ENCODE data around the gene MAP2K5. TPM values are rescaled to one million over a fixed set of nuclear protein-coding genes. Genes with fewer than 3 reads are reported as not detected.
A peak's percentile ranks its signal among the peaks of the same experiment; 100 is the strongest.

MAP2K5 gene
- total RNA-seq, 1 donor from 2014 or later = 26.7 TPM

- no peak for TF ChIP-seq CTCF (IDR thresholded peaks at IDR 0.05)
- peak overlapping the region; percentile 79 for H3K4me3 Mint-ChIP-seq
- peaks cover 50% of the 10 kb centered on the region for H3K27me3 Mint-ChIP-seq
- DNase-seq (peak; percentile 41), ATAC-seq (ENCODE audit: low read depth) (no peak)
- H3K36me3 Mint-ChIP-seq (ENCODE audit: low read depth) = peaks cover 2% of the 10 kb centered on the region
- peaks cover 52% of the 10 kb centered on the region for H3K4me1 Mint-ChIP-seq
- POLR2A ChIA-PET = interaction anchor here (1.7 kb wide), 1 partner anchor 51 kb away, joined by 12 read pairs; no protein-coding TSS in a partner anchor
- H3K27ac Mint-ChIP-seq = no peak overlapping the region
- CTCF ChIA-PET = interaction anchor here (0.5 to 5.3 kb wide), 8 partner anchors 10 to 933 kb away, joined by 3 to 56 read pairs (median 10); partner anchors contain the start of gene SKOR1
- H3K9me3 Mint-ChIP-seq = no peaks in the 10 kb centered on the region
- intact Hi-C loops (cut with micrococcal nuclease) = loop anchor here (1.0 to 10.0 kb wide), 7 partner anchors 14 to 1330 kb away; partner anchors contain the start of genes RPL4, SMAD3, SMAD6 and ZWILCH
These were observed 292.2 kb downstream of the MAP2K5 start for GRCh38 chr15:67834581-67835296.

DNA sequence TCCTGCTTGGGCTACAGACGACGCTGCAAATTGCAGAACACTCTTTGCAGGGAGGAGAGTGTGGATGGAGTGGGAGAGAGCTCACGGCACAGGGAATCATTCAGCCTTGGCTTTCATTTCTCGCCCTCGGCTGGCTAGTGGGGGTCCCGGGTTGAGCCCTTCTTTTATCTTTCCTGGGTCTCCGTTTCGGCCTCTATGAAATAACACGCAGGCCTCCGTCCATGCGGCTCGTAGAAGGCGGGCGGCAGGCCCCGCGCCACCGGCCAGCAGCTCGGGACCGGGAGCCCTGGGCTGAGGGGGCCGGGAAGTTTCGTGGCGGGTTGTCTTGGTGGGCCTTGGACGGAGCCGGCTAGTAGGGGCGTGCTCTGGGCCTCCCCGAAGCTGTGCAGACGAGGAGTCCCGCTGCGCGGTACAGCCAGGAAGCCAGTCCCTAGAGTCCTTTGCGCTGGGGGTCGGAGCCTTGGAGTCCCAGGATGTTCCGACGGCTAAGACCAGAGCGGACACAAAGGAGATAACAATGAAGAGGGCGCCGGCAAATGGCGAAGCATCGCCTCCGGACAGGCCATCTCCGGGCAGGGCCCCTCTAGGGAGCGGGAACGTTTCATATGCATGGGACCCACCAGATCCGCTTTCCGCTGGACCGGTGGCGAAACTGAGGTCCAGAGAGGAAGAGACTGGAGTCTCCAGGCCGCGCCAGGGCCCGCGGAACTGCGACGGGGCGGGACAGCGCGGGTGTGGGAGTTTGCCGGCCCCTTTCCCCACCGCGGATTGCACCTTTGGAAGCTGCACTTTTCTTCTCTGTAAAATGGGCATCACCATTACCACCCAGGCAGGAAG is 293.0 kb downstream of the MAP2K5 start:
- DNase-seq = peak; percentile 39
- Mint-ChIP-seq H3K27ac (no peak overlapping the region), H3K9me3 (no peaks in the 10 kb centered on the region), H3K27me3 (peaks cover 49% of the 10 kb centered on the region), H3K36me3 (ENCODE audit: low read depth) (peaks cover 9% of the 10 kb centered on the region), H3K4me1 (peaks cover 55% of the 10 kb centered on the region), H3K4me3 (peak overlapping the region; percentile 79)
- POLR2A ChIA-PET = interaction anchor here (0.7 to 1.7 kb wide), 4 partner anchors 52 to 889 kb away, joined by 3 to 12 read pairs (median 3); no protein-coding TSS in a partner anchor
- ATAC-seq (ENCODE audit: low read depth) = no peak
- CTCF ChIA-PET = interaction anchor here (1.0 to 5.3 kb wide), 11 partner anchors 11 to 889 kb away, joined by 3 to 56 read pairs (median 6); partner anchors contain the start of gene SKOR1
- TF ChIP-seq CTCF (IDR thresholded peaks at IDR 0.05) = no peak
- intact Hi-C loops (cut with micrococcal nuclease) = loop anchor here (1.0 to 10.0 kb wide), 9 partner anchors 15 to 1331 kb away; partner anchors contain the start of genes RPL4, SMAD3, SMAD6 and ZWILCH

- H3K36me3 Mint-ChIP-seq (ENCODE audit: low read depth) = peaks cover 10% of the 10 kb centered on the region
- no peak for TF ChIP-seq CTCF (IDR thresholded peaks at IDR 0.05)
- no peaks in the 10 kb centered on the region for H3K9me3 Mint-ChIP-seq
- H3K27me3 Mint-ChIP-seq = peaks cover 44% of the 10 kb centered on the region
- ATAC-seq (ENCODE audit: low read depth) (no peak), DNase-seq (no peak)
- peak overlapping the region; percentile 79 for H3K4me3 Mint-ChIP-seq
- ChIA-PET CTCF (interaction anchor here (1.0 to 5.3 kb wide), 11 partner anchors 11 to 890 kb away, joined by 3 to 56 read pairs (median 6); partner anchors contain the start of gene SKOR1), POLR2A (interaction anchor here (0.7 to 1.7 kb wide), 4 partner anchors 53 to 889 kb away, joined by 3 to 12 read pairs (median 3); no protein-coding TSS in a partner anchor)
- intact Hi-C loops (cut with micrococcal nuclease) = loop anchor here (1.0 to 10.0 kb wide), 7 partner anchors 335 to 1331 kb away; partner anchors contain the start of genes RPL4, SMAD3 and ZWILCH
- H3K27ac Mint-ChIP-seq = no peak overlapping the region
- peaks cover 58% of the 10 kb centered on the region for H3K4me1 Mint-ChIP-seq
These were observed 293.6 kb downstream of the MAP2K5 start for GRCh38 chr15:67836134-67836455.

- peaks cover 62% of the 10 kb centered on the region for H3K4me1 Mint-ChIP-seq
These were observed 294.0 kb downstream of the MAP2K5 start for GRCh38 chr15:67836477-67836876.

More at GRCh38 chr15:67836477-67836876, 294.0 kb downstream of the MAP2K5 start:
- TF ChIP-seq CTCF (IDR thresholded peaks at IDR 0.05) = peak; percentile 93
- H3K4me3 Mint-ChIP-seq = peak overlapping the region; percentile 79
- peaks cover 10% of the 10 kb centered on the region for H3K36me3 Mint-ChIP-seq (ENCODE audit: low read depth)
- no peaks in the 10 kb centered on the region for H3K9me3 Mint-ChIP-seq
- peaks cover 40% of the 10 kb centered on the region for H3K27me3 Mint-ChIP-seq
- intact Hi-C loops (cut with micrococcal nuclease) = loop anchor here (1.0 to 10.0 kb wide), 7 partner anchors 335 to 1332 kb away; partner anchors contain the start of genes RPL4, SMAD3 and ZWILCH
- no peak for ATAC-seq (ENCODE audit: low read depth)
- H3K27ac Mint-ChIP-seq = peak overlapping the region; percentile 35
- DNase-seq = peak; percentile 40
- ChIA-PET CTCF (interaction anchor here (1.0 to 5.3 kb wide), 10 partner anchors 12 to 890 kb away, joined by 3 to 56 read pairs (median 6); partner anchors contain the start of gene SKOR1), POLR2A (interaction anchor here (0.7 to 1.7 kb wide), 5 partner anchors 53 to 890 kb away, joined by 3 to 12 read pairs (median 3); partner anchors contain the start of gene FEM1B)
